Measurements from ENCODE around the gene C1orf210.

The C1orf210 gene

DNA sequence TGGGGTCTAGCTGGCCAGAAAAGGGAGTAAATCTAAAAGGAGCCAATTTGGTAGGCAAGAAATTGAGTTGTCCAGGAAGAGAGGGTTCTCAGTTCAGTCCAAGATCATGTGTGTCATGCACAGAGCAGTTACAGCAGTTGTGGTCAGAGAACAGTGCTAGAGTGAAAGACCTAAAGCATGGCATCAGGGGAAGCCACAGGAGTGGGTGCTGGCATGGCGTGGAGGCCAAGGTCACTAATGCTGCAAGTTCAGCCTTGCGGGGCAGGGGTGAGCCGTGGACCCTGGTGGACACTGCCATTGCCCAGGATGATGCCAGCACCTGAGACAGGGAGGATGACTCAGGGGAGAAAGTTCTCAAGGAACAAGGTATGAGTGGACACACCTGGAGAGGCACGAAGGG, 32.2 kb downstream of the C1orf210 start:
- Histone ChIP-seq H3K27me3 (ENCODE audit: low read depth, low read length) (no peaks in the 10 kb centered on the region), H3K4me3 (ENCODE audit: low read depth in 1 of 2, low read length in 2 of 2) (no peak overlapping the region), H3K4me1 (ENCODE audit: control insufficient read depth in 1 of 2, insufficient read depth in 2 of 2, low read length in 2 of 2) (no peaks in the 10 kb centered on the region), H3K9me3 (ENCODE audit: control insufficient read depth in 1 of 2, low read length in 2 of 2) (no peaks in the 10 kb centered on the region), H3K36me3 (ENCODE audit: control insufficient read depth in 1 of 2, insufficient read depth in 2 of 2, low read length in 2 of 2) (no peaks in the 10 kb centered on the region), H3K27ac (ENCODE audit: low read length) (no peak overlapping the region)

DNA sequence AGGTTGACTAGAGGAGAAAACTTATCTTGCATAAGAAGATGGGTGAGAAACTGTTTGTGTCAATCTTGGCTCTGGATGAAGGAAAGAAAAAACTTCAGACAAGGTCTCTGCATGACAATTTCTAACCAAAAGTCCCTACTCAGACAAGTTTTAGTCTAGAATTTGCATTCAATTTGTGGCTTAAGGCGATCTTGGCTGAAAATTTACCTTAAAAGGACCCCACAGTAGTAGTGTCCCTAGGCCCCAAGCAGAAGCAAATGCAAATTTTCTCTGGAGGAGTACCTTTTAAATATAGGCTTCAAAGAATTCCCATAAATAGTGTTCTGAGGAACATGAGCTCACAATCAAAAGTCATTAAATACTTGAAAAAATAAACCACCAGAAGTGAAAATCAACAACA, 33.2 kb downstream of the C1orf210 start:
- Histone ChIP-seq H3K9me3 (ENCODE audit: control insufficient read depth in 1 of 2, low read length in 2 of 2) (no peaks in the 10 kb centered on the region), H3K4me1 (ENCODE audit: control insufficient read depth in 1 of 2, insufficient read depth in 2 of 2, low read length in 2 of 2) (no peaks in the 10 kb centered on the region), H3K27ac (ENCODE audit: low read length) (no peak overlapping the region), H3K36me3 (ENCODE audit: control insufficient read depth in 1 of 2, insufficient read depth in 2 of 2, low read length in 2 of 2) (no peaks in the 10 kb centered on the region), H3K27me3 (ENCODE audit: low read depth, low read length) (no peaks in the 10 kb centered on the region), H3K4me3 (ENCODE audit: low read depth in 1 of 2, low read length in 2 of 2) (no peak overlapping the region)

DNA sequence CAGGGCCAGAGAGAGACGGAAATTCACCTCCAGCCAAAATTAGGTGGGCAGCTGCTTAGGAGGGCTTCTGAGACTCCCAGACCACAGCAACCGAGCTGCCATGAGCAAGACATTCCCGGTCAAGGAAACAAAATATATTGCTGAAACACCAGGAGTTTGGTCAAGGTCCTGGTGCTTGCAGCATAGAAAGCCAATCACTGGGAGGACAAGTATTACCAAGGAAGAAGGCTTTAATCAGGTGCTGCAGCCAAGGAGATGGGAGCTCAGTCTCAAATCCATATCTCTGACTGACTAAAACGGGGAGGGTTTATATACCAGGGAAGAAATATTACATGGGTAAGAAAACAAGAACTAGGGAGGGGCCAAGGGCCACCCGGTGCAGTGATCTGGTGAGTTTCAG, 34.4 kb downstream of the C1orf210 start:
- Histone ChIP-seq H3K4me3 (ENCODE audit: low read depth in 1 of 2, low read length in 2 of 2) (no peak overlapping the region), H3K27ac (ENCODE audit: low read length) (no peak overlapping the region), H3K4me1 (ENCODE audit: control insufficient read depth in 1 of 2, insufficient read depth in 2 of 2, low read length in 2 of 2) (no peaks in the 10 kb centered on the region), H3K9me3 (ENCODE audit: control insufficient read depth in 1 of 2, low read length in 2 of 2) (no peaks in the 10 kb centered on the region), H3K27me3 (ENCODE audit: low read depth, low read length) (no peaks in the 10 kb centered on the region), H3K36me3 (ENCODE audit: control insufficient read depth in 1 of 2, insufficient read depth in 2 of 2, low read length in 2 of 2) (no peaks in the 10 kb centered on the region)

DNA sequence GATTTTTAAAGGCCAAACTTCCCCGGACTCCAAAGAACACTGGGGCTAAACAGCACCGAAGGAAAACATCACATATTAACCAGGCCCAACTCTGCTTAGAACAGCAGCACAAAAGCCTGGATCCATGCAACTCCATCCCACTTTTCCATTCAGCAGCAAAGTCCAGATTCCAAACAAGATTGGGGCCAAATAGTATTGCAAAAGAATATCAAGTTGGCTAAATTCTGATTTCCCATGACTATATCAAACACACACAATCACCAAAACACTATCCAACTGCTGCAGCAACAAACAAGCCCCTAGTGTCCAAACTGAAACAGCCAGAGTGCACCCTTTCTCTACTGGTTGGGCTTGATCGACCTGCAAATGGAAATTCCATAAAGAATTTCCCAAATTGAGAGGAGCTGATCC, 35.0 kb downstream of the C1orf210 start:
- H3K9me3 ChIP-seq (ENCODE audit: control insufficient read depth in 1 of 2, low read length in 2 of 2): no peaks in the 10 kb centered on the region
- H3K36me3 ChIP-seq (ENCODE audit: control insufficient read depth in 1 of 2, insufficient read depth in 2 of 2, low read length in 2 of 2): no peaks in the 10 kb centered on the region

DNA sequence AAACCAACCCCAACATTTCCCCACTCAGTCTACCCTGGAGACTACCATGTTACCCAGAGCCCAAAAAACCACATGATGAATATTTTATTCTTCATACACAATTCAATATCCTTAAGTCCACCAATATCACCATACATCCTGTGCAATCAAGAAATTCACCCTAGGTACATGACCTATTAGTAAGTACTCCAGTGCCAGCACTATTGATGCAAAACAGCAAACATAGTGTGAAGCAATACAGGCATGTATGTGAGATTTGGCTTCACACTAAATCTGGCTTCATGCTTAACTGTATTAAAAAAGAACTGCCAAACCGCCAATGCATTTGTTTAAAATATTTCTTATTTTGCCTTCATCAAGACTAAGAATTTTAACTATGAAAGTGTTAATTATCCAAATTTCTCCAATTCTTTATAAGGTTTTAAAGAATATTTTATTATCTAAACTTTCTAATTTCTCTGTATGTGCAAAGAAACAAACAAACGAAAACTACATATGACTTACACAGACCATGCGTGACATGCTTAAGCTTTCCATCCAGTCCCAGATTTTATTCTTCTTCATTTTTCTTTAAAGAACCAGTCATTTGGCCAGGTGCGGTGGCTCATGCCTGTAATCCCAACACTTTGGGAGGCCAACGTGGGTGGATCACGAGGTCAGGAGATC, 38.0 kb downstream of the C1orf210 start:
- Histone ChIP-seq H3K27me3 (ENCODE audit: low read depth, low read length) (no peaks in the 10 kb centered on the region), H3K4me3 (ENCODE audit: low read depth in 1 of 2, low read length in 2 of 2) (no peak overlapping the region), H3K36me3 (ENCODE audit: control insufficient read depth in 1 of 2, insufficient read depth in 2 of 2, low read length in 2 of 2) (no peaks in the 10 kb centered on the region), H3K4me1 (ENCODE audit: control insufficient read depth in 1 of 2, insufficient read depth in 2 of 2, low read length in 2 of 2) (no peaks in the 10 kb centered on the region), H3K27ac (ENCODE audit: low read length) (no peak overlapping the region), H3K9me3 (ENCODE audit: control insufficient read depth in 1 of 2, low read length in 2 of 2) (no peaks in the 10 kb centered on the region)

More for the DNA sequence above, 35.0 kb downstream of the C1orf210 start:
- no peaks in the 10 kb centered on the region for H3K27me3 ChIP-seq (ENCODE audit: low read depth, low read length)
- H3K4me1 ChIP-seq (ENCODE audit: control insufficient read depth in 1 of 2, insufficient read depth in 2 of 2, low read length in 2 of 2): no peaks in the 10 kb centered on the region
- no peak overlapping the region for H3K27ac ChIP-seq (ENCODE audit: low read length)
- H3K4me3 ChIP-seq (ENCODE audit: low read depth in 1 of 2, low read length in 2 of 2): no peak overlapping the region

DNA sequence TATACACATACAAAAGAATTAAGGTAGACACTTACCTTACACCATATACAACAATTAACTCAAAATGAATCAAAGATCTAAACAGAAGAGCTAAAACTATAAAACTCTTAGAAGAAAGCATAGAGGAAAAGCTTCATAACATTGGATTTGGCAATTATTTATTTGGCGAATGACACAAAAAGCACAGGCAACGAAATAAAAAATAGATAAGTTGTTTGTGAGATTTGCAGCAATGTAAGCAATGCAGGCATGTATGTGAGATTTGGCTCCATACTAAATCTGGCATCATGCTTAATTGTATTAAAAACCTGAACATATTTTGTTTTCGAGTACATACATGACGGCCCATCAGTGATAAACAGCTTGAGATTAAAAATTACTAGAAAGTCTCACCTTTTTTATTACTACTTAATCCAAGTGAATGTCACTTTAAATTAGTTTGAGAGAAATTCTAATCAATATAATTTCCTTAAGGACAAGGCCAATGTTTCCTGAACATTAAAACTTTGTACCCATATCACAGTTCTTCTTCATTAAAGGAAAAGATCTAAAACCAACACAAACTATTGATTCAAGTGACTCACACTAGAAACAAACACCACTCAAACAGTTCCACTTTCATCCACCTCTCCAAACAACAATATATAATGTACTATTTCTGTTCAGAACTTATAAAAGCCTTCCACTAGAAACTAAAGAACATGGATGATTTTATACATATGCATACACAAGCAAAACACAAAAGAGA, 38.7 kb downstream of the C1orf210 start:
- Histone ChIP-seq H3K27ac (ENCODE audit: low read length) (no peak overlapping the region), H3K9me3 (ENCODE audit: control insufficient read depth in 1 of 2, low read length in 2 of 2) (no peaks in the 10 kb centered on the region), H3K36me3 (ENCODE audit: control insufficient read depth in 1 of 2, insufficient read depth in 2 of 2, low read length in 2 of 2) (no peaks in the 10 kb centered on the region), H3K27me3 (ENCODE audit: low read depth, low read length) (no peaks in the 10 kb centered on the region), H3K4me3 (ENCODE audit: low read depth in 1 of 2, low read length in 2 of 2) (no peak overlapping the region), H3K4me1 (ENCODE audit: control insufficient read depth in 1 of 2, insufficient read depth in 2 of 2, low read length in 2 of 2) (no peaks in the 10 kb centered on the region)

DNA sequence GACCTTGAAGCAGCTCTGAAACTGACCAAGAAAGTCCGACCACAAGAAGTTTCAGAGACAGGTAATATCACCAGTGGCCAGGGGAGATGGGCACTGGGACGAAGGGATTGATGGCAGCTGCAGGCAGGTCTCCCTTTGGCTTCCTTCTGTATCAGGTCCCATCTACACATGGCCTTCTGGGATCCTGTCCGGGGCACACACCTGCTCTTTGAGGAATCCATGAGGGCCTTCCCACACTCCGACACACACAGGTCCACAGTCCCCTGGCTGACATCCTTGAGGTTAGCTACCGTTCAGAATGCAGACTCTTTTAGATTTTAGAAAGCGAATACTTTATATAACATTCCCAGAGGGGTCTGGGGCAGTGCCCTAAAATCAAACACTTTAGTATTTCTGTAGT, 42.1 kb downstream of the C1orf210 start:
- Histone ChIP-seq H3K4me1 (ENCODE audit: control insufficient read depth in 1 of 2, insufficient read depth in 2 of 2, low read length in 2 of 2) (peaks cover 0 to under 1% of the 10 kb centered on the region in 2 donors), H3K9me3 (ENCODE audit: control insufficient read depth in 1 of 2, low read length in 2 of 2) (no peaks in the 10 kb centered on the region), H3K27ac (ENCODE audit: low read length) (no peak overlapping the region), H3K4me3 (ENCODE audit: low read depth in 1 of 2, low read length in 2 of 2) (no peak overlapping the region), H3K27me3 (ENCODE audit: low read depth, low read length) (no peaks in the 10 kb centered on the region), H3K36me3 (ENCODE audit: control insufficient read depth in 1 of 2, insufficient read depth in 2 of 2, low read length in 2 of 2) (no peaks in the 10 kb centered on the region)

DNA sequence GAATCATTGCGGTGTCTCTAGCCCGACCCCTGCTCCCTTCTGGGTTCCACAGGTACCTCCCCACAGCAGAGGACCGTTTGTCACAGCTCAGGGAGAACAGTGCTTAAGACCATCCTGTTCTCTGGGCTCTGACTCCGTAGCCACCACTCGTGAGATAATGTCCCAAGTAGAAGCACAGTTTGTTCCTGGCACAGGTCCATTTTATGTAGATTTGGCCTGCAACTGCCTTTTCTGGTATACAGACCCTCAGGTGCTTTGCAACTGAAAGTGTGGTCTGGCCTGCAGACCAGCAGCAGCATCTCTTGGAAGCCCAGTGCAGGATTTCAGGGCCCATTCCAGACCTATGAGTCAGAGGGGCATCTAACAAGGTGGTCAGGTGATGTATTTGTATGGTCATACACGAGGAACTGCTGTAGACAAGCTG, 44.0 kb downstream of the C1orf210 start:
- H3K36me3 ChIP-seq (ENCODE audit: control insufficient read depth in 1 of 2, insufficient read depth in 2 of 2, low read length in 2 of 2): no peaks in the 10 kb centered on the region
- no peaks in the 10 kb centered on the region for H3K9me3 ChIP-seq (ENCODE audit: control insufficient read depth in 1 of 2, low read length in 2 of 2)
- peaks cover 0 to 5% of the 10 kb centered on the region in 2 donors for H3K4me1 ChIP-seq (ENCODE audit: control insufficient read depth in 1 of 2, insufficient read depth in 2 of 2, low read length in 2 of 2)
- no peaks in the 10 kb centered on the region for H3K27me3 ChIP-seq (ENCODE audit: low read depth, low read length)
- H3K4me3 ChIP-seq (ENCODE audit: low read depth in 1 of 2, low read length in 2 of 2): no peak overlapping the region
- H3K27ac ChIP-seq (ENCODE audit: low read length): no peak overlapping the region

DNA sequence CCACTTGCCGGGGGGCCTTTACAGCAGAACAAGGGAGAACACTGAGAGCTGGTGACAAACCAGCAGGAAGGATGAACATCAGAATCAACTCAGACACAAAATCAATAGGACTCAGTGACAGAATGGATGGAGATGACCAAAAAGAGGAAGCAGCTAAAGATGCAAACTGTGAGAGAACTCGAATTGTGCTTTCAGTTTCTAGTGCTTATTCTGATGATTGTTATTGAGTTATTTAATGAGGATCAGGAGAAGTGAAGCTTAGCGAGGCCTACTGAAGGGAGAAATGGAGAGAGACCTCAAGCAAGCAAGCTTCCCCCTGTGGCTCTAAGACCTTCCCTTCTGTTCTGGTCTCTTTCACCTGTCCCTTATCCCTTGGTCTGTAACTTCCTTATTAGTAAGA, 45.9 kb downstream of the C1orf210 start:
- Histone ChIP-seq H3K4me1 (ENCODE audit: control insufficient read depth in 1 of 2, insufficient read depth in 2 of 2, low read length in 2 of 2) (peaks cover 0 to 5% of the 10 kb centered on the region in 2 donors), H3K9me3 (ENCODE audit: control insufficient read depth in 1 of 2, low read length in 2 of 2) (no peaks in the 10 kb centered on the region), H3K27me3 (ENCODE audit: low read depth, low read length) (no peaks in the 10 kb centered on the region), H3K36me3 (ENCODE audit: control insufficient read depth in 1 of 2, insufficient read depth in 2 of 2, low read length in 2 of 2) (no peaks in the 10 kb centered on the region), H3K4me3 (ENCODE audit: low read depth in 1 of 2, low read length in 2 of 2) (no peak overlapping the region), H3K27ac (ENCODE audit: low read length) (no peak overlapping the region)

DNA sequence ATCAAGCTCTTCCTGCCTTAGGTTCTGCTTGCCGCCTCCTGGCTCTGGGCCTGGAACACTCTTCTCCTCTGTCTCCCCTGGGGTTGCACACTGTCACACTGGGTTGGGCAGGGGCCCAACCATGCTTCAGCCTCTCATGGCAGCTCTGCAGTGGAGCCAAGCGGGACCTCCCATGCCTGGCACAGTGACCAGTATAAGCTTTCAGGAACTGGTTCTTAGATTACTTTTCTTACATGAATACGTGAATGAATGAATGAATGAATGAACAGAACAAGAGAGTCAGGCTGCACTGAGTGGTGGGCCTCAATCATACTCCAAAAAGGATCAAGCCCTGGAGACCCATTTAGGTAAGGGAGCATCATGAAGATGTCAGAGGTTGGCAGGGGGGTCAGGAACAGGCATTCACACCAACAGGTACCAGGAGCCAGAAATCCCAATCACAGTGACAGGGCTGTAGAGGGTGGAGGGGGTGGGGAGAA, 46.4 kb downstream of the C1orf210 start:
- H3K27ac ChIP-seq (ENCODE audit: low read length): no peak overlapping the region
- H3K36me3 ChIP-seq (ENCODE audit: control insufficient read depth in 1 of 2, insufficient read depth in 2 of 2, low read length in 2 of 2): no peaks in the 10 kb centered on the region
- H3K27me3 ChIP-seq (ENCODE audit: low read depth, low read length): no peaks in the 10 kb centered on the region
- no peaks in the 10 kb centered on the region for H3K9me3 ChIP-seq (ENCODE audit: control insufficient read depth in 1 of 2, low read length in 2 of 2)
- peaks cover 0 to 5% of the 10 kb centered on the region in 2 donors for H3K4me1 ChIP-seq (ENCODE audit: control insufficient read depth in 1 of 2, insufficient read depth in 2 of 2, low read length in 2 of 2)
- H3K4me3 ChIP-seq (ENCODE audit: low read depth in 1 of 2, low read length in 2 of 2): no peak overlapping the region

DNA sequence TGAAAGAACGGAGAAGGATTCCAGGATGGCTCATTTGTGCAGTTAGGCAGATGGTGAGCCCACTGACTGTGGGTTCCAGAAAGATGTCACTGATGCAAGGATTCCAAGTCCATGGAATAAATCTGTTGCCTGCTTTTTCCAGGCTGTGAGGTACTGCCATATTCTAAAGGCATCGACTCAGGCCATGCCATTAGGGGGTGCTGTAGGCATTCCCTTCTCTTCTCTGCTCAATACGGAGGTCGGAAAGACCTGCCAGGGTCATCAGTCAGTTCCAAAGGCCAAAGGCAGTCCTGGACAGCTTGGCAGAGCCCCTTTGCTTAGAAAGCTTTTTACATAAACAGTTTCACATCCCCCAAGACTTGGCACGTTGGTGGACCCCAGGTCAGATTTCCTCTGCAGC, 47.3 kb downstream of the C1orf210 start:
- Histone ChIP-seq H3K4me3 (ENCODE audit: low read depth in 1 of 2, low read length in 2 of 2) (no peak overlapping the region), H3K9me3 (ENCODE audit: control insufficient read depth in 1 of 2, low read length in 2 of 2) (no peaks in the 10 kb centered on the region), H3K27me3 (ENCODE audit: low read depth, low read length) (no peaks in the 10 kb centered on the region), H3K27ac (ENCODE audit: low read length) (no peak overlapping the region), H3K36me3 (ENCODE audit: control insufficient read depth in 1 of 2, insufficient read depth in 2 of 2, low read length in 2 of 2) (no peaks in the 10 kb centered on the region), H3K4me1 (ENCODE audit: control insufficient read depth in 1 of 2, insufficient read depth in 2 of 2, low read length in 2 of 2) (peaks cover 0 to 5% of the 10 kb centered on the region in 2 donors)

All from muscle layer of duodenum (tissue), 2 donors.